ENCODE results near the gene MEGF9.
"Not testable (repeated sequence)": the region's sequence is repeated elsewhere in the genome, so short reads cannot be mapped to it uniquely, and the experiment has no call there.

Gene MEGF9

GRCh38 chr9:120567874-120568273 is 146.4 kb downstream of the MEGF9 start:
- DNase-seq: no peak

GRCh38 chr9:120567081-120567480 is 147.2 kb downstream of the MEGF9 start:
- no peak for DNase-seq

- DNase-seq: no peak
Observed at GRCh38 chr9:120564589-120564988, 149.7 kb downstream of the MEGF9 start.

- DNase-seq: no peak
Observed at GRCh38 chr9:120562861-120563443, 151.3 kb downstream of the MEGF9 start.

- DNase-seq: no peak
Observed at GRCh38 chr9:120561709-120562108, 152.6 kb downstream of the MEGF9 start.

GRCh38 chr9:120559546-120559945 is 154.7 kb downstream of the MEGF9 start:
- no peak for DNase-seq

- DNase-seq: no peak
Observed at GRCh38 chr9:120558454-120558853, 155.8 kb downstream of the MEGF9 start.

GRCh38 chr9:120557205-120557604 is 157.1 kb downstream of the MEGF9 start:
- peak; percentile 15 for DNase-seq

GRCh38 chr9:120556775-120557174 is 157.5 kb downstream of the MEGF9 start:
- no peak for DNase-seq

GRCh38 chr9:120555839-120556238 is 158.4 kb downstream of the MEGF9 start:
- no peak for DNase-seq

- DNase-seq: not testable (repeated sequence)
Observed at GRCh38 chr9:120552210-120552704, 162.0 kb downstream of the MEGF9 start.
